SKM-1 treated with dmso at 0.1 percent for 144 hours (cell line): ENCODE data around the gene CPB1.
"Not testable (repeated sequence)": the region's sequence is repeated elsewhere in the genome, so short reads cannot be mapped to it uniquely, and the experiment has no call there.

Experiments
- DNase-seq: peaks from one replicate; lab custom pipeline; 2025; ENCODE audit not compliant: unreplicated experiment; lab: John Stamatoyannopoulos, UW

CPB1 gene

GRCh38 chr3:148827585-148827984 is at the start of gene CPB1:
CPB1 (plus strand) TSS chr3:148827811; CDS start chr3:148827824, 13 bp downstream.
- no peak for DNase-seq

DNA sequence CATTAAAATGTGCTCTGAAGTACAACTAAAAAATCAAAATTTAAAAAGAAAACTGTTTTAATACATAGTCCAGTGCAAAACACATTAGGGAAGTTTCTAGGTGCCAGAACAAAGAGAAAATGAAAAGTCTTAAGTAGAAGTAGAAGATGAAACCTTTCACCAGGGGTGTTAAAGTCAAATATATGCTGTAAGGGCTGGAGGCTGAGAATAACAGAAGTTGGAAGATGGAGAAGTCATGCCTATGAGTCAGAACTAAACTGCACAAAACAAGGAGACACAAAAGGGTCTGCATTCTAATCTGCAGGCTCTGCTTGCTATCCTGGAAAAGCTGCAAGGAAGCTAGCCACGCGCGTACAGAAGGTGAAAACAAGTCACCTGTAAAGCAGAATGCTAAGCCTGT is 48.7 kb upstream of the CPB1 start:
- peak; percentile 32 for DNase-seq

DNA sequence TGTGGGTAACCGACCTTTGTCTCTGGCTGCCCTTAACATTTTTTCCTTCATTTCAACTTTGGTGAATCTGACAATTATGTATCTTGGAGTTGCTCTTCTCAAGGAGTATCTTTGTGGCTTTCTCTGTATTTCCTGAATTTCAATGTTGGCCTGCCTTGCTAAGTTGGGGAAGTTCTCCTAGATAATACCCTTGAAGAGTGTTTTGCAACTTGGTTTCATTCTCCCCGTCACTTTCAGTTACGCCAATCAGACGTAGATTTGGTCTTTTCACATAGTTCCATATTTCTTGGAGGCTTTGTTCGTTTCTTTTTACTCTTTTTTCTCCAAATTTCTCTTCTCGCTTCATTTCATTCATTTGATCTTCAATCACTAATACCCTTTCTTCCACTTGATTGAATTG is 42.6 kb upstream of the CPB1 start:
- DNase-seq: peak; percentile 37

DNA sequence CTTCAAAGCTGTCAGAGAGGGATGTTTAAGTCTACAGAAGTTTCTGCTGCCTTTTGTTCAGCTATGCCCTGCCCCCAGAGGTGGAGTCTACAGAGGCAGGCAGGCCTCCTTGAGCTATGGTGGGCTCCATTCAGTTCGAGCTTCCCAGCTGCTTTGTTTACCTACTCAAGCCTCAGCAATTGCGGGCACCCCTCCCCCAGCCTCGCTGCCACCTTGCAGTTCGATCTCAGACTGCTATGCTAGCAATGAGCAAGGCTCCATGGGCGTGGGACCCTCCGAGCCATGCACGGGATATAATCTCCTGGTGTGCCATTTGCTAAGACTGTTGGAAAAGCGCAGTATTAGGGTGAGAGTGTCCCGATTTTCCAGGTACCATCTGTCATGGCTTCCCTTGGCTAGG is 41.5 kb upstream of the CPB1 start:
- not testable (repeated sequence) for DNase-seq

DNA sequence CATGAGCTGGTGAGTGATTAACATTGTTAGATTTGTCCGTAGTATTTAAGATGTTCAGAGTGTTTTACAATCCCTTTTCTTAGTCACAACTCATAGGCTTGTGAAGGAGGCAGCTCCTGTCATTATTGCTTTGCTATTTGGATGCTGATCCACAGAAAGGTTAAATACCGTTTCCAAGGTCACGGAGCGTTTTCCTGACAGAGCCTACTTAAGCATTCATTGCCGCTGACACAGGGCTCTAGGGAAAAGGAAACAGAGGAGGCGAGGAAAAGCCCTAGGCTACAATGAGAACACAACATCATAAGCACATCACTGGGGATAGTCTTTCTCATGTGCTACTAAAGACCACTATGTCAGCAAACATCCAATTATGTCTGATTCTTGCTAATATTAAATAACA is 38.5 kb upstream of the CPB1 start:
- no peak for DNase-seq

DNA sequence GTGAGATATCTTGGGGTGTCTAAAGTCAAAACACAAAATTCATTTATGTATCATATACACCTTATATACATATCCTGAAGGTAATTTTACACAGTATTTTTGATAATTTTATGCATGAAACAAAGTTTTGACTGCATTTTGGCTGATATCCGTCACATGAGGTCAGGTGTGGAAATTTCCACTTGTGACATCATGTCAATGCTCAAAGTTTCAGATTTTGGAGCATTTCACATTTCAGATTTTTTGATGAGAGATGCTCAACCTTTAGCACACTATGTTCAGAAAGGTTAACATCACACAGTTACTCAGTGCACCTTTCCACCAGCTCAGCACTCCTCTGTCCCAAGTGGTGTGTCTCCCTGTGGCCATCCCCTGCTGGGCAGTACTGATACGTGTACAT is 37.7 kb upstream of the CPB1 start:
- no peak for DNase-seq

DNA sequence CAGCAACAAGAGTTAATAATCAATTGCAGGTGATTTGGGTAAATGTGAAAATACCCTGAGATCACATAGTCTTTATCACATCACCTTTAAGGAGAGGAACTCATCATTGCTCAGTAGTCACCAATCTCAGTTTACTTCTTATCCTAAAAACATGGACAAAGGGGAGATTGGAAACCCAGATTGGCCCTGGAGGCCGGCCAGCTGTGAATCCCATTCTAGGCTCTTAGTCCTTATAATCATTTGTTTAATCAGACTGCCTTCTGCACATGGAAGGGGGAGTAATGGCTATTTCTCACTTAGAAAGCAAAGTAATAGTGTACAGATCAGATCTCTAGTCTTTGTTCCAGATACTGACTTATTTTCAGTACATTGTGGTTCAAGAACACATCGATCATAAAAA is 37.2 kb upstream of the CPB1 start:
- DNase-seq: no peak

DNA sequence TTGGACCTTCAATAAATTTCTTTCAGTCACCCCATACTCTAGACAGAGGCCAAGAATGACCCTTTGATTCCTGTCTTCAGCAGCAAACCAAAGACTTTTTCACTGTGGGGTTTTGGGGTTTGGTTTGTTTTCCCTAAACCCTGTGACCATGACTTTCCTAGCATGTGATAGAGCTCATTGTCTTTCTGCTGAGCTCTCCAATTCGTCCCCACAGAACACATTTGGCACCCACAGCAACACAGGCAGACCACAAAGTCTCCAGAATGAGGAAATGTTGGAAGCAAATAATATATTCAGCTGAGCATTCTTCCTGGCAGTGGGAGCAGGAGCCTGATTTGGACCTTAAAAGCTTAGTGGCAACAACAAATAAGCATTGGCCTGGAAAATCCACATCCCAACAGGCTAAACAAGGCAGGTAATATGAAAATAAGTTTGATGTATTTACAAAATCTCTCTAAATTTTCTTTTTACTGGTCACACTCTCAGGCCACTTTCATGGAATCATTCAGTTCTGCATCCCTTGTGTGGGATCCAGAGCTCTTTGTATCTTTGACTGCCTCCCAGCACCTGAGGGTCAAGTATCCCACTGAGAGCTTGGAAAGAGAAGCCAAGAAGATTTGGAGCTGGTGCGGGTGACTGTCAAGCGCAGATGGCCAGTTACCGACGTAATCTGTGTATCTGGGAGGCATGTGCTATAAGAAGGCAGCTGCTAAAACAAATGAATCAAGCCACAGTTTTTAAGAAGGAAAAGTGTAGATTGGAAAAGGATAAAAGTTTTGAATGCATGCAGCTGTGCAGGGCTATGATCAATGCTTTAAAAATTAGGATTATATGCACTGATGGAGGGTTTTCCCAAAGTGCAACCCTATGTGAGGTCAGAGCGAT is 36.5 kb upstream of the CPB1 start:
- no peak for DNase-seq

DNA sequence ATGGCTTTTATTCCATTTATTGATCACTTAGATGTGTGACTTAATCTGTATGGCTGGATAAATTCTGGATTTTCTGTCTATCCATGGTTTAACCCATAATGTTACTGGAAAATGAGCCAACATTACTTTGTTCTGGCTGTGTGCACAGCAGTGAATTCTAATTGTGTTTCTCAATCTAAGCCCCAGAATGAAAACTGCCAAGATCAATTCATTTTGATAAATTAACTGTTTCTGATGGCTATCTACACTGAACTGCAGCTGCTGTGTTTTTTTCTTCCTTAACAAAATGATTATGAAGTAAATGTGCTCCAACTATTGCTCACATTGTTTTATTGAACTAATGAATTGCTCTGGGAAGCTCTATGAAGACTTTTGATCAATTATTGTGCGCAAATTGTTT is 35.7 kb upstream of the CPB1 start:
- no peak for DNase-seq

GRCh38 chr3:148792516-148792915 is 35.1 kb upstream of the CPB1 start:
- no peak for DNase-seq

- DNase-seq: no peak
Observed at GRCh38 chr3:148796799-148797198, 30.8 kb upstream of the CPB1 start.

DNA sequence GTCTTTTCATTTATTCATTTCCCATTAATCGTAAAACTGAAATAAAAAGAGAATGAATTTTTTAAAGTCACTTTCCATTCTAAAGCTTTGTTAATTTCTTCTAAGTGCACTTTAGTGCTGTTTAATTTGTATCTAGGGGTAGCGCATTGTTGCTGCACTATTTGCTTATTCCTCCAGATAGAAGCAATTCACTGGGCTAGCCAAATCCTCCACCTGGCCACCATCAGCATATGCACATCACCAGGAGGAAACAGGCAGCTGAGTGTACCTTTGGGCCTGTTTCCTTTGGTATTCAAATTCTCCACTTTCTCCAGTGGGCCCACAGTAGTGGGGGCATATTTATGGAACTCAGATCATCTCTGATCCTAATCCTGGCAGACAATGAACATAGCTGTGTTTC is 29.8 kb upstream of the CPB1 start:
- DNase-seq: no peak

- DNase-seq: no peak
Observed at GRCh38 chr3:148800414-148800813, 27.2 kb upstream of the CPB1 start.

- DNase-seq: no peak
Observed at GRCh38 chr3:148809835-148810234, 17.8 kb upstream of the CPB1 start.

DNA sequence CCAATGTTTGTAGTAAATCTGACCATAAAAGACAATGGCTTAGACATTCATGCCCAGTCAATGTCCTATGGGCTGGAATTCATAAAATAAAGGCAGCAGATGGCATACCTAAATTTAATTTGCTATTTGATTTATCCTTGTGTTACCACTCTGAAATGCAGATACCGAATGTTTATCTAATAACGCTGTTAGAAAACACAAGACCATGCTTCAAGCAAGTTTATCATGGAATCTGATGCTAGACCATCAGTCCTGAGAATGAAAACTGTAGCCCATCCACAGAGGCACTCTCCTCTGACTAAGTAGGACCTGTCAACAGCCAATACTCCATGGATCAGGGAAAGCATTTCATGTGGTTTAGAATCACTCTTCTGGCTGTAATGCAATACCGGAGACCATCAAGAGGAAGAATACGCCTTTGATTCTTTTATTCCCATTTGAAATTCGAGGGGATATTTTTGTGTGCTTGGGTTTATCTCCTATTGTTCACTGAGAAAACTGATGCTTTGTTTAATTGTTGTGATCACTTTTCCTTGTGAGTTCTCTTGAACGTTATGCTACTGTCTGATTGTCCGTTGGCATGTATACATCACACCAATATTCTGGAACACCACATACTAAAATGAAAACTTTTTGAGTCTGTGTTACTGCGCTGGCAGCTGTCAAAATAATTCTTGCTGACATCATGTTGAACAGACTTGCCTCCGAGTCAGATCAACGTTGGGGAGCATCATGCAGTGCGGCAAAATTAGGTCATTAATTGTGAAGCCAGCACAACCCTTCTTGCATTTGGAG is 12.1 kb upstream of the CPB1 start:
- no peak for DNase-seq

DNA sequence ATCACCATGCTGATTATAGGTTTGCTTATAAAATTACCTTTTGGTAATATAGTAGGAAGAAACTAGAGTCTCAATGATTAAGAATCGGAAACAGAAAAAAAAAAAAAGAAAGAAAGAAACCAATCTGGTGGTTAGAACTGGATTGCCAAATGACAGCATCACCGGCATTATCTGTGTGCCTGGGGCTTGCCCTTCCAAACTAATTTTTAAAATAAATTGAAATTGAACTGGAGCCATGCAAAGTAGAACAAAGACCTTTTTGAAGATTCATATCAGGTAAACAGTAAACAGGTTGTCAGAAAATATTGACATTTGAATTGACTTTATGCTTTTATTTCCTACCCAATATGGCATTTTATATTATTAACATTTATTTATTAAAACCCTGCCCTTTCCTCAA is 11.2 kb upstream of the CPB1 start:
- no peak for DNase-seq

- DNase-seq: no peak
Observed at GRCh38 chr3:148816981-148817525, 10.6 kb upstream of the CPB1 start.

GRCh38 chr3:148820361-148821245 is 7.0 kb upstream of the CPB1 start:
- DNase-seq: no peak

- DNase-seq: no peak
Observed at GRCh38 chr3:148823026-148823425, 4.6 kb upstream of the CPB1 start.

DNA sequence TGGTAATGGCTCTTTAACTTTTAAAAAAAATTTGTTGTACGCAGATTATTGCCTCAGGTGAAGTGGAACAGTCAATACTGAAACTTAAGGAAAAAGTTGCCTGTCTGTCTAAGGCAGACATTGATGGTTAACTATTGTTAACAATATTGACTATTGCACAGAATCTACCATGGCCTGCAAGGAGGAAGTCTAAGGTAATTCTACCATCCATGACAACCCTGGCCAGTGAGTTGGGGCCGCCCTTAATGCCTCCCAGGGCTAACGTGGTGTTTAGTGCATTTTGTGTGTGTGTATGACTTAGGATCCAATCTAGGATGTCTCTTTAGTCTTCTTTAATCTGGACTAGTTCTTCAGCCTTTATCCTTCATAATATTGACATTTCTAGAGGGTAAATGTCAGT is 2.1 kb upstream of the CPB1 start:
- no peak for DNase-seq

GRCh38 chr3:148828136-148828690 is 602 bp downstream of the CPB1 start:
- DNase-seq: no peak
